H9 (cell line): Measurements from ENCODE around the gene CMTM8. TPM values are rescaled to one million over a fixed set of nuclear protein-coding genes. Genes with fewer than 3 reads are reported as not detected.

Experiments used
- DNase-seq: peaks from one replicate; pipeline ENCODE4 v3.0.0-alpha.2; 2017
- H2AFZ ChIP-seq: one replicate; pipeline ENCODE4 v1.6.1; 2013; ENCODE audit warnings: mild to moderate bottlenecking, low read length, control low read depth, moderate library complexity
- H2AK5ac ChIP-seq: 2 replicates; pipeline ENCODE4 v1.6.1; 2013; ENCODE audit warnings: low read length, control low read depth, mixed read lengths; ENCODE audit not compliant: insufficient read length
- H2BK120ac ChIP-seq: one replicate; pipeline ENCODE4 v1.6.1; 2013; ENCODE audit warnings: low read depth, mild to moderate bottlenecking, low read length, control low read depth, inconsistent platforms; ENCODE audit not compliant: poor library complexity, severe bottlenecking
- H2BK12ac ChIP-seq: 2 replicates; pipeline ENCODE4 v1.6.1; 2013; ENCODE audit warnings: low read length, control low read depth, mixed read lengths, low read depth; ENCODE audit not compliant: insufficient read length
- H2BK15ac ChIP-seq: 2 replicates; pipeline ENCODE4 v1.6.1; 2013; ENCODE audit warnings: low read depth, low read length, control low read depth
- H2BK20ac ChIP-seq: one replicate; pipeline ENCODE4 v1.6.1; 2013; ENCODE audit warnings: low read depth, mild to moderate bottlenecking, low read length, control low read depth, inconsistent platforms; ENCODE audit not compliant: poor library complexity, severe bottlenecking
- H2BK5ac ChIP-seq: 2 replicates; pipeline ENCODE4 v1.6.1; 2013; ENCODE audit warnings: low read length, control low read depth, mixed read lengths; ENCODE audit not compliant: insufficient read length
- H3K14ac ChIP-seq: 2 replicates; pipeline ENCODE4 v1.6.1; 2013; ENCODE audit warnings: low read length, control low read depth; ENCODE audit not compliant: insufficient read depth
- H3K18ac ChIP-seq: 2 replicates; pipeline ENCODE4 v1.6.1; 2013; ENCODE audit warnings: low read depth, mild to moderate bottlenecking, mixed read lengths, low read length, control low read depth; ENCODE audit not compliant: insufficient read length
- H3K23ac ChIP-seq: 2 replicates; pipeline ENCODE4 v1.6.1; 2013; ENCODE audit warnings: low read length, control low read depth, mixed read lengths, low read depth; ENCODE audit not compliant: insufficient read length
- H3K23me2 ChIP-seq: 2 replicates; pipeline ENCODE4 v1.6.1; 2013; ENCODE audit warnings: low read depth, mild to moderate bottlenecking, mixed read lengths, low read length, control low read depth; ENCODE audit not compliant: insufficient read length, poor library complexity, severe bottlenecking
- H3K27ac ChIP-seq: 2 replicates; pipeline ENCODE4 v1.5.1; 2013; ENCODE audit warnings: low read length, control low read depth, mixed read lengths, low read depth; ENCODE audit not compliant: insufficient read length
- H3K27me3 ChIP-seq: 2 replicates; pipeline ENCODE4 v1.6.1; 2013; ENCODE audit warnings: low read length, control low read depth, inconsistent platforms; ENCODE audit not compliant: insufficient read depth
- H3K4ac ChIP-seq: 2 replicates; pipeline ENCODE4 v1.6.1; 2013; ENCODE audit warnings: low read depth, mild to moderate bottlenecking, control low read depth, inconsistent platforms, low read length, moderate library complexity
- H3K4me1 ChIP-seq: 2 replicates; pipeline ENCODE4 v1.6.1; 2013; ENCODE audit warnings: low read length, control low read depth, inconsistent platforms; ENCODE audit not compliant: insufficient read depth
- H3K4me2 ChIP-seq: 2 replicates; pipeline ENCODE4 v1.6.1; 2013; ENCODE audit warnings: low read length, control low read depth, mixed read lengths; ENCODE audit not compliant: insufficient read length, insufficient read depth
- H3K56ac ChIP-seq: 2 replicates; pipeline ENCODE4 v1.6.1; 2013; ENCODE audit warnings: low read depth, mild to moderate bottlenecking, mixed read lengths, low read length, control low read depth; ENCODE audit not compliant: insufficient read length
- H3K79me1 ChIP-seq: 2 replicates; pipeline ENCODE4 v1.6.1; 2013; ENCODE audit warnings: low read depth, mild to moderate bottlenecking, moderate library complexity, low read length, control low read depth, inconsistent platforms; ENCODE audit not compliant: insufficient read depth, poor library complexity, severe bottlenecking
- H3K79me2 ChIP-seq: 2 replicates; pipeline ENCODE4 v1.6.1; 2013; ENCODE audit warnings: low read length, control low read depth, inconsistent platforms; ENCODE audit not compliant: insufficient read depth
- H3K9ac ChIP-seq: 2 replicates; pipeline ENCODE4 v1.6.1; 2013; ENCODE audit warnings: low read length, control low read depth, mixed read lengths; ENCODE audit not compliant: insufficient read length; ENCODE audit errors: extremely low read depth
- H3K9me3 ChIP-seq: one replicate; pipeline ENCODE4 v1.6.1; 2013; ENCODE audit warnings: low read depth, low read length, inconsistent platforms; ENCODE audit not compliant: control insufficient read depth
- H3T11ph ChIP-seq: one replicate; pipeline ENCODE4 v1.6.1; 2013; ENCODE audit warnings: mild to moderate bottlenecking, low read length, control low read depth, inconsistent platforms
- H4K20me1 ChIP-seq: one replicate; pipeline ENCODE4 v1.6.1; 2013; ENCODE audit not compliant: control insufficient read depth, insufficient read length, insufficient read depth
- H4K5ac ChIP-seq: 2 replicates; pipeline ENCODE4 v1.6.1; 2013; ENCODE audit warnings: low read depth, mild to moderate bottlenecking, mixed read lengths, low read length, control low read depth; ENCODE audit not compliant: insufficient read length
- H4K8ac ChIP-seq: replicated peaks from 2 replicates; pipeline ENCODE4 v1.6.1; 2013; ENCODE audit warnings: low read length, control low read depth, mixed read lengths, low read depth; ENCODE audit not compliant: insufficient read length
- H4K91ac ChIP-seq: 2 replicates; pipeline ENCODE4 v1.6.1; 2013; ENCODE audit warnings: low read depth, mild to moderate bottlenecking, moderate library complexity, mixed read lengths, low read length, control low read depth; ENCODE audit not compliant: insufficient read length
- H3K27ac Mint-ChIP-seq, 3 experiments: 2 replicates in 2 of 3; 3 replicates in 1 of 3; pipeline ENCODE4 v1.8.0; 2020 to 2021; ENCODE audit warnings: mixed read lengths in 3 of 3, mild to moderate bottlenecking in 1 of 3, moderate library complexity in 1 of 3
- H3K27me3 Mint-ChIP-seq: 2 replicates; pipeline ENCODE4 v1.8.0; 2021; ENCODE audit warnings: low read depth, mild to moderate bottlenecking, moderate library complexity, mixed read lengths
- H3K36me3 Mint-ChIP-seq, 3 experiments: 2 replicates in 2 of 3; 3 replicates in 1 of 3; pipeline ENCODE4 v1.8.0; 2020 to 2021; ENCODE audit warnings: low read depth in 3 of 3, mixed read lengths in 3 of 3; ENCODE audit not compliant: insufficient read depth in 1 of 3
- H3K4me1 Mint-ChIP-seq, 2 experiments: 2 replicates each; pipeline ENCODE4 v1.8.0; 2020; ENCODE audit warnings: mixed read lengths in 2 of 2
- H3K4me3 Mint-ChIP-seq, 2 experiments: 2 replicates in 1 of 2; 3 replicates in 1 of 2; pipeline ENCODE4 v1.8.0; 2020 to 2021; ENCODE audit warnings: mild to moderate bottlenecking in 2 of 2, mixed read lengths in 2 of 2, moderate library complexity in 1 of 2
- H3K9me3 Mint-ChIP-seq, 2 experiments: 2 replicates in 1 of 2; 3 replicates in 1 of 2; pipeline ENCODE4 v1.8.0; 2020; ENCODE audit warnings: mild to moderate bottlenecking in 2 of 2, mixed read lengths in 2 of 2, moderate library complexity in 1 of 2
- CTCF ChIP-seq: fragments of 200-600 bp; sonication (generic); conservative IDR thresholded peaks from 3 replicates; pipeline ENCODE4 v1.8.0; 2021; ENCODE audit warnings: antibody characterized with exemption, mild to moderate bottlenecking
- total RNA-seq: library from RNA; stranded (reverse); gene quantifications from 2 replicates; pipeline ENCODE4 v1.2.1, GENCODE V29; 2021

CMTM8 gene
- total RNA-seq, 1 experiment from 2014 or later, result 4.0 TPM

DNA sequence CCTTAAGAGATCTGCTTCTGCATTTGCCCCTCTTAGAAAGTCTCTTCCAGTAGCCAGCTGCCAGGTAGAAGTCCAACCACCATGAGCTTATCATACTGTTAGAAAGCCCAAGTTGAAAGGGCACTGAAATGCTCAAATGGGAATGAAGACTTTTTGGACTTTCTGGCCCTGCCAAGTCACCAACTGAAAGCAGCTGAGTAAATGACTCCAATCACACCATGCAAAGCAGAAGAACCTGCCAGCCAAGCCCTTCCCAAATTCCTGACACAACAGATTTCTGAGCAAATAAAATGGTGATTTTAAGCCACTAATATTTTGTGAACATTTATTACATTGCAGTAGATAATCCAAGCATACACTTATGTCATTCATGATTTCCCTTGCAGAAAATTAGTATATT is 2.1 kb upstream of the CMTM8 start:
- no peak overlapping the region for H3K18ac ChIP-seq
- peaks cover 4% of the 10 kb centered on the region; the same call in 1 of the 2 replicates for H3K27me3 ChIP-seq
- no peak overlapping the region for H3T11ph ChIP-seq
- H4K8ac ChIP-seq, result no peak overlapping the region
- H4K91ac ChIP-seq, result no peak overlapping the region
- no peak overlapping the region for H2BK5ac ChIP-seq
- H3K79me2 ChIP-seq, result peaks cover 3% of the 10 kb centered on the region; the same call in 1 of the 2 replicates
- no peak overlapping the region for H3K56ac ChIP-seq
- no peak overlapping the region for H3K27ac Mint-ChIP-seq
- no peak overlapping the region for H3K23ac ChIP-seq
- H2BK15ac ChIP-seq, result no peak overlapping the region
- no peak overlapping the region for H3K4me3 Mint-ChIP-seq
- H3K4ac ChIP-seq, result no peak overlapping the region
- no peaks in the 10 kb centered on the region for H3K9me3 ChIP-seq
- H3K27me3 Mint-ChIP-seq, result peaks cover 42% of the 10 kb centered on the region
- no peak overlapping the region for H2BK20ac ChIP-seq
- no peak overlapping the region for H3K9ac ChIP-seq
- TF ChIP-seq CTCF, result no peak
- peaks cover 4% of the 10 kb centered on the region; the same call in 1 of the 2 replicates for H3K4me1 ChIP-seq
- peaks cover 13 to 15% of the 10 kb centered on the region in 2 experiments for H3K9me3 Mint-ChIP-seq
- H2BK12ac ChIP-seq, result no peak overlapping the region
- no peak overlapping the region for H3K4me2 ChIP-seq
- DNase-seq, result no peak
- peaks cover 13% of the 10 kb centered on the region for H3K23me2 ChIP-seq
- H3K79me1 ChIP-seq, result no peaks in the 10 kb centered on the region
- H3K14ac ChIP-seq, result no peak overlapping the region
- no peaks in the 10 kb centered on the region for H4K20me1 ChIP-seq
- H3K4me1 Mint-ChIP-seq, result peaks cover 24 to 29% of the 10 kb centered on the region in 2 experiments
- no peak overlapping the region for H4K5ac ChIP-seq
- H2AK5ac ChIP-seq, result no peak overlapping the region
- H3K36me3 Mint-ChIP-seq, result peaks cover 0 to 15% (median 10%) of the 10 kb centered on the region in 3 experiments; a peak in 6 of 7 replicates
- no peak overlapping the region for H2BK120ac ChIP-seq
- no peak overlapping the region for H3K27ac ChIP-seq
- H2AFZ ChIP-seq, result no peak overlapping the region
